Superior temporal gyrus (tissue), 1 donor: ENCODE measurements around the gene CTU2.
"Not testable (repeated sequence)": the region's sequence is repeated elsewhere in the genome, so short reads cannot be mapped to it uniquely, and the experiment has no call there.

Source experiments
- DNase-seq: peaks from one replicate; pipeline ENCODE4 v3.0.0-alpha.2; 2016; ENCODE audit errors: extremely low spot score

The CTU2 gene

DNA sequence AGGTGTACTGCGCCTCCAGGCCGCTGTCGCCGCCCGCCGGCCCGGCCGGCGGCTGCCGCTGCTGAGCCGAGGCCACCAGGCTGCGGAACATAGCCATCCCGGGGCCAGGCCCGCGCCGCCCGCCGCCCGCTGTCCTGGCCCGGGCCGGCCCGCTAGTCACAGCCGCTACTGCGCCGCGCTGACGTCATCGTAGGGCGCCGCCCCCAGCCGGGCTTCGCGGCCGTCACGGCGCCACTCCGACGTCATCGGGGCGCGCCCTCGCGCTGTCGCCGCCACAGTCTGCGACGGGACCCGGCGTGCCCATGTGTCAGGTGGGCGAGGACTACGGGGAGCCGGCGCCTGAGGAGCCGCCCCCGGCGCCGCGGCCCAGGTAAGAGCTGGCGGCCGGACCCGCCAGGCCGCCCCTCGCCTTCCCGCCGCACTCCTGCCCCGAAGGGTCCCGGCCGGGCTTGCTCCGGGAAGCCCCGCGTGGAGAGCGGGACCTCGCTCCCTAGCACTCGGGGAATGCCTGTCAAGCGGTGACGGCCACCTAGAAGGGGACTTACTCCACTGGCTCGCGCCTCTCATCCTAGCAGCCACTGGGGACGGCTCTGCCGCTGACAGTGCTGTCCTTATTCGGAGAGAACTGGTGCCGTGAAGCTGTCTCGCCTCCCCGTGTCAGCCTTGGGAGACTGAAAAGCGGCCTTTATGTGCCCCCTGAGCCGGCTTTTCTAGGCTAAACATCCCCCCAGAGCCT is at the start of gene CTU2, which contains the start of gene RNF166:
CTU2 (plus strand) TSS at position 275 of the 736 bp plus-strand sequence; CDS start at position 303, 28 bp downstream.
RNF166 (minus strand) TSS at position 180 of the 736 bp plus-strand sequence; CDS start at position 97, 83 bp downstream.
- peak; percentile 87 for DNase-seq

DNA sequence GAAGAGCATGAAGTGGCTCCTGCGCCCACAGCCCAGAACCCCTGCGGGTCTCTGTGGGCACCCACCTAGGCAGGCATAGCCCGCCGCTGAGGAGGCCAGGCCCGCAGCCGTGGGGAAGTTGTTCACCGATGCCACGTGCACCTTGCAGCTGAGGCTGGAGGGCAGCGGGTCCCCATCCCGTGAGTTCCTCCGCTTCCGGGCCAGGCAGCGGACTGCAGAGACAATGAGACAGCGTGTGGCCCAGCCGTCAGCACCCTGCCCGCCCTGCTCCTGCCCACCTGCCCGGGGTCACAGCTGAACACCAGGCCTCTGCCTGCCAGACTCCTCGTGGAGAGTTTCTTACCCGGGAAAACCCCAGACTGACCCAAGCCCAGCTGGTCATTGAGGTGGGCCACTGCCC is 48.9 kb upstream of the CTU2 start:
- no peak for DNase-seq

DNA sequence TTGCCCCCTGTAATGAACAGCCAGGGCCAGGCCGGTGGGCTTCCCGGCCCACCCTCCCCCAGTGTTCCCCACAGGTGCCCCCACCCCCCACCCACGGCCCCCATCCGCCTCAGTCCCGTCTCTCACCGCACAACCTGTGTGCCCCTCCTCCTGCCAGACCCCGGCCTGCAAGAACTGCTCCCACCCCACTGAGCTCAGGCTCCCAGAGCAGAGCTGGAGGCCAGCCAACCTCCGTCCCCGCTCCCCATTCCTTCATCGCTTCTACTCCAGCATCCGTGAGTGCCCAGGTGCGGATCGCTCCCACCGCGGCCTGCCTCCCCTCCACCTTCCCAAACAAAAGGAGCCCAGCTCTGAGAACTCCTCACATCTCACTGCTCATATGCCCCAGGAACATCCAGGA is 47.6 kb upstream of the CTU2 start:
- no peak for DNase-seq

DNA sequence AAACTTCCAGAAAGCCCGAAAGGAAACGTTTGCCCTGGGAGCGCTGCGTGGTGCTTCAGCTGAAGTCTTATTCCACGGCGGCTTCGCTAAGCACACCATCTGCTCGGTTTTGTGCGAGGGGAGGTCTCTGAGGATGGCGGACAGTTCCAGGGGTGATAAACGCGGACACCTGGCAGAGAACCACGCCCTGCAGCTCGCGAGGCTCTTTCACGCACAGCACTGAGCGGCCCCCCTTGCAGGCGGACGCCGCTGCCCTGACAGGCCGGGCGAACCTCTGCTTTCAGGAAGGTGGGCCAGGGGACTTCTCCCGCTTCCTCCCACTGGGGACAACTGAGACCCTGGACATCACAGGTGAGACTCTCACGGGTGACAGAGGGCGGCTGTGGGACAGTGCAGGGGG is 47.1 kb upstream of the CTU2 start:
- DNase-seq = no peak

DNA sequence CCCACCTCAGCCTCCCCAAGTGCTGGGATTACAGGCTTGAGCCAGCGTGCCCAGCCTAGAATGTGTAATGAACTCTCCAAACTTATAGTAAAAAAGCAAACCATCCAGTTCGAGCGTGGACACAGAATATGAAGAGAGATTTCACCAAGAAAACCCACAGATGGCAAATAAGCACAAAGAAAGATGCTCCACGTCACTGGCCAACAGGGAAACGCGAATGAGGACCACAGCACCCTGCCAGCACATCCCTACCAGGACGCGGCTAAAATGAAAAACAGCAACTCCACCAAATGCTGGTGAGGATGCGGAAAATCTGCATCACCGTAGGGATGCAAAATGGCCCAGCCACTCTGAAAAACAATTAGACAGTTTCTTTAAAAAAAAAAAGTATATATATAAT is 44.8 kb upstream of the CTU2 start:
- no peak for DNase-seq

DNA sequence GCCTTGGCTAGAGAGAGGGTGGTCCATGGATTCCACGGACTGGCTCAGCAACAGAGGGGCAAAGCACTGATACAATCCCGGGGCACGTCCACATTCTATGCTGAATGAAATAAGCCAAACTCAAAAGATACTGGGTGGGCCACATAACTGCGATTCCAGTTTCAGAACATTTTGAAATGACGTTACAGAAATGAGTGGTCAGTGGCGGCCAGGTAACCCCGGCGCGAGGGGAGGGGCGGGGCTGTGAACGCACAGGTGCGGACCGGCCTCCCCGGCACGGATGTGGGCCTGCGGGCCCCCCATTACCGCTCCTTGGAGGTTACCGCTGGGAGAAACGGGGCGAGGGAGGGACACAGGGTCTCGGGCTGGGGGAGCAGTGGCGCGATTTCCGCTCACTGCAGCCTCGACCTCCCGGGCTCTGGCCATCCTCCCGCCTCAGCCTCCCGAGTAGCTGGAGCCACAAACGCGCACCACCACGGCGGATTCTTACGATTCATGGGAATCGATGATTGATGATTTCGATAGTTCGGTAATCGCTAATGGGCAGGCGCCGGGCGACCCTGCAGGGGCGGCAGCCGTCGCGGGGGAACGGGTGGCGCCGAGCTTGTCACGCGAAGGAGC is 44.0 kb upstream of the CTU2 start:
- no peak for DNase-seq

DNA sequence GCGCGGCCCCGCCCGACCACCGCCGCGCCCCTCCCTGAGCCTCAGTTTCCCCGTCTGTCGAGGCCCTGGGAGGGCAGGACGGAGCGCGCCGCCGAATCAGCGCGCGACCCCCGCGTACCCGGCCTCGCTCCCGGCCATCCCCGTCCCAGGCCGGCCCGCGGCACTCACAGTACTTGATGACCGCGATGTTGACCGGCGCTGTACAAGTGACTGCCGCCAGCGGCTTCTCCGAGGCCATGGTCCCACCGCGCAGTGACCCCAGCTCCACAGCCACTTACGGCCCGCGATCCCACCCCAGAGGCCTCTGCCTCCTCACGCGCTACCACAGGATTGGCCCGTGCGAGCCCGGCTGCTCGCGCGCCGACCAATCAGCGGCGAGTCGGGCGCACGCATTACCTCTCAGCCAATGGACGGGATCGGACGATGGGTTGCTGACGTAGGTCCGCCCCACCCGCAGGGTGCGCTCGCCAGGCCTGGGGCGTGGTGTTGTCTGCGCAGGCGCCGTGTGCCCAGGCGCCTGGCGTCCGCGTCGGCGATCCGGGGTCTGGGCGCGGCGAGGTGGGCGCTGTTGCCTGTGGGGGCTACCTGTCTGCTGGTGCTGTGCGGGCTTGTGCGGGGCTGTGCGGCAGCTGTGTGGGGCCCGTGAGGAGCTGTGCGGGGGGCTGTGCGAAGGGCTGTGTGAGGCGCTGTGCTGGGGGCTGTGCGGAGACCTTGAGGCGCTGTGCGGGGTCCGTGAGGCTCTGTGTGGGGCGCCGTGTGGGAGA is 43.3 kb upstream of the CTU2 start, which contains the start of gene MVD:
MVD (minus strand) TSS at position 249 of the 764 bp plus-strand sequence; CDS start at position 238, 11 bp downstream.
- peak; percentile 98 for DNase-seq

DNA sequence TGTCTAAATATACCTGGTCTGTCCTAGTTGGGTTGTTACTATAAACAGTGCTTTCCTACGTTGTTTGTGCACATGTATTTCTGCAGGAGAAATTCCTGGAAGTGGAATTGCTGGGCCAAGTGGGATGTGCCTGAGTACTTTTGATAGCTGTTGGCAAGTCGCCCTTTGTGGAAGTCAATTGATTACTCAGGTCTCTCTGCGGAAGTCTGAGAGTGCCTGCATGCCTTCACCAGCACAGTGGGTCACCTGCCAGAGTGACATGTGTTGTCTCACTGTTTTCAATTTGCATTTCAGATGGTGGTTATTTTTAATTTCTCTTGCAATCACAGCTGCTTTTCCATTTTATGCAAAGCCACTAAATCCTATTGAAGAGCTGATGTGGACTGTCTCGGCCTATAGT is 41.2 kb upstream of the CTU2 start:
- DNase-seq = no peak

DNA sequence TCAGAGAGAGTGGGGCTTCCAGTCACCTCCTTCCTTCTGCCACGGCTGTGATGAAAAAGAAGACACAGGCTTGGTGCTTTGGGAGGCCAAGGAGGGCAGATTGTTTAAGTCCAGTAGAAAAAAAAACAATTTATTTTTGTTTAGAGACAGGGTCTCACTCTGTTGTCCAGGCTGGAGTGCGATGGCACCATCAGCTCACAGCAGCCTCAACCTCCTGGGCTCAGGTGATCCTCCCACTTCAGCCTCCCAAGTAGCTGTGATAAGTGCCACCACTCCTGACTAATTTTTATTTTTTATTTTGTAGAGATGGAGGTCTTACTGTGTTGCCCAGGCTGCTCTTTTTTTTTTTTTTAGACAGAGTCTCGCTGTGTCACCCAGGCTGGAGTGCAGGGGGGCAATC is 40.7 kb upstream of the CTU2 start:
- DNase-seq = no peak

DNA sequence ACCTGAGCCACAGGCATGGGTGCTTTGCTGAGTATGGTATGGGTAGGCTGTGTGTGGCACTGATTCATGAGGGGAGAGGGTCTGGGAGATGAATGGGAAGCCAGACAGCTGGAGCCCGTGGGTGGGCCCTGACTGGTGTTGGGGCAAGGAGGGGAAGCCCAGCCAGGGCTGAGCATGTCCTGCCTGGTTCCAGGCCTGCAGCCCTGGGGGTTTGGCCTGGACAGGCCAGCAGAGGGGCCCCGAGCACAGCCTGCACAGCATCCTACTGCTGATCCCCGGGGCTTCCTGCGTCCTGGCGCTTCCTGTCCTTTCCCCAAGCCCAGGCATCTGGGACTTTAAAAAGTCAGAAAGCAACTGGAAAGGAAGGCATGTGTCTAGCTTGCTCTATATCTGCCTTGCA is 38.8 kb upstream of the CTU2 start:
- DNase-seq = no peak

DNA sequence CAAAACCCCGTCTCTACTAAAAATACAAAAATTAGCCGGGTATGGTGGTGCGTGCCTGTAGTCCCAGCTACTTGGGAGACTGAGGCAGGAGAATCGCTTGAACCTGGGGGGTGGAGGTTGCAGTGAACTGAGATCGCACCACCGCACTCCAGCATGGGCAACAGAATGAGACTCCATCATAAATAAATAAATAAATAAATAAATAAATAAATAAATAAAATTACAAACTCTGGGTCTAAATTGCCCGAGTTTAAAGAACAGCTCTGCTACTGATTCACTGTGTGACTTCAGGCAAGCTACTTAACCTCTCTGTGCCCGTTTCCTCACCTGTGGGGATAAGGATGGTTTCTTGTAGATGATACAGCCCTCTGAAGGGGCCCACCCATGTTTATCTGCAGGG is 36.8 kb upstream of the CTU2 start:
- DNase-seq = not testable (repeated sequence)

DNA sequence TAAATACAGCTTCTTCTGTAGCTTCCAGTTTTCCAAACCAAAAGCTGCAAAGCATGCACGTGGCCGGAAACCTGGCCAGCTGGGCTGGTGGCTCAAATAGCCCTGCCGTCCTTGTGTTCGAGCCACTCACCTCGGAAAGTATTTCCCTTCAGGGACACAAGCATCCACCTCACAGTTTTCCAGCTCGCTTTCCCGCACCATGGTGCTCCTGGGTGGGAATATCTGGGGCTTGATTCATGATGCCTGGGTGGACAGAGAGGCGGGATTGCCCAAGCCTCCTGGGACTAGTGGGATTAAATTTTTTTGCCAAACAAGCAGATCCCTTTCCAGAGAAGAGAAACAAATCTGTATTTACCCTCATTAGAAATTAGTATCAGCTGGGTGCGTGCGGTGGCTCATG is 36.3 kb upstream of the CTU2 start:
- DNase-seq = no peak

DNA sequence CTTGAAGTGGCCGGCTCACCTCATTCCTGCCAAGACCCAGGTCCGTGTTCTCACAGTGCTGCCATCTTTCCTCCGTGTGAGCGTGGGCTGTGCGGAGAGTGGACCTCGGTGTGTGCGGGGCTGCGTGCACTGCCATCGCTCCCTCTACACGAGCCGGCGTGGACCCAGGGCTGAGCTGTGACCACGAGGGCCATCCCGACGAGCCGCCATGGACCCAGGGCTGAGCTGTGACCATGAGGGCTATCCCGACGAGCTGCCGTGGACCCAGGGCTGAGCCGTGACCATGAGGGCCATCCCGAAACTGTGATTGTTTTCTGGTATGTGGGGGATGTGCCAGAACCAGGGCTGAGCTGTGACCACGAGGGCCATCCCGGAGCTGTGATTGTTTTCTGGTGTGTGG is 34.5 kb upstream of the CTU2 start:
- DNase-seq = no peak

DNA sequence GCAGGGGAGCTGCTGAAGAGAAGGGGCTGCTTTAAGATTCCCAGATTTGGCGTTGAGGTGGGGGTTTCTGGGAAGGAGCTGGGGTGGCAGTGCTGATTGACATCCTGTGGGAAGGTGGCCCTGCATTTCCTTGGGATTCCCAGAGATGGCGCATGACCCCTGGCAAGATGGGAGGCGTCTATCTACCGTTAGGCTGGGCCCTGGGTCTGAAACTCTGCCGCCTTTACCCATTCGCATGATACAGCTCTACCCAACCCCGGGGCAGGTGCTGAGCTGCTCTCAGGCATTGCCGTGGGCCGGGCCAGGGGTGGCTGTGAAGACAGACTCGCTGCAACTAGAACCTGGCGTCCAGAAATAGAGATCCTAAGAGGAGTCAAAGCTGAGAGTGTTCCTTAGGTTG is 33.5 kb upstream of the CTU2 start:
- DNase-seq = no peak

DNA sequence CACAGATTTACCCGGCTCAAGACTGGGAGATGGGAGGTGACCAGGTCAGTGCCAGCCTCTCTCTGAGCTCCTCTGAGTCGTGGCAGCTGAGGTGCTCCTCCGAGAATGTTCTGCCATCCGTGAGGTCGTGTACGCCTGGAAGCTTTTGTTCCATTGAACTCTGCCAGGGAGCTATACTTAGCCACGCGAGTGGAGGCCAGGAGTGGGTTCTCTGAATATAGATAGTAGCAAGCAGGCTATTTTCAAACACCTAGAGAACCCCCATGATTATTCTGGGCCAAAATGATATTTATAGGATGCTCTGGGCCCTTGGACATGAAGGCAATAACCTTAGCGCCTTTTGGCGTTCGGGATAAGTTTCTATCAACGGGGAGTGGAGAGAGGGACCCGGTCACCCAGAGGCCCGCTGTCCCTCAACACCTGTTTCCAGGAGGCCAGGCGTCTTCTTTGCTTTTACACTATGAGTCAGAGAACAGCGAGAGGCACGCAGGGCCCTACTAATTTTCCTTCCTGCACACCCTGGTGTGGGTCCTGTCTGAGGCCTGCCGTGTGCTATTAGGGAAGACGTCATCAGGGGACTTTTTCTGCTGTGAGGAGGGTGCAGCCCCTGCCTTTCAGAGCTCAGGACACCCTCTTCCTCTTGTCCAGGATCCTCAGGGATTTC is 32.5 kb upstream of the CTU2 start:
- DNase-seq = no peak

DNA sequence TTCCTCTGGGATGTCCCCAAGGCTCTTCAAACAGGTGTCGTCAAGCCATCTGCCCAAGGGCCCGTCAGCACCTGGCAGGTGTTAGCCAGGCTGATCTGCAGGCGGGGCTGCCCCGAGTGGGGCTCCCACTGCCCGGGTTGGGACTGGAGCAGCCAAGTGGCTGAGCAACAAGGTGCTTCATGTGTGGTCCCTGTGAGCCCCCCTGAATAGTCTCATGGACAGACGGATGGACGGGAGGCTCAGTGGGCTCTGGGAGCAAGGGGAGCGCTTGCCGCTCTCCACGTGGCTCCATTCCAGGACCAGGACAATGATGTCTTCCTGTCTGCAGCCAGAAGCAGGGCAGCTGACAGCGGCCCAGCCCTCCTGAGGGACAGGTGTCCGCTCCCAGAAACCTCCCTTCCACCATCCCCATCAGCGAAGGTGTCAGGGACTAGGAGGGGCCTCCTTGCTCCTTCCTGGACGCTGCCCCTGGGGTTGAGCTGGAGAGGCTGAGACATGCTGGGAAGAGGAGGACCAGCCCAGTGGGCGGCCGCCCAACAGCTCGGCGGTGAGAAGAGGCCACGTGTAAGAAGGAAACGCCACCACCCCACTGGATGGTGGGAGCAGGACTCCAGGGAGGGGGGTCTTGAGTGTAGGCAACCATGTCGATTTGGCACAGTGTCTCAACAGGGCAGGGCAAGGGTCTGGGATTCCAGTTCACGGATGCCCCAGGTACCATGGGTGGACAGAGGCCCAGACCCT is 29.6 kb upstream of the CTU2 start:
- no peak for DNase-seq

DNA sequence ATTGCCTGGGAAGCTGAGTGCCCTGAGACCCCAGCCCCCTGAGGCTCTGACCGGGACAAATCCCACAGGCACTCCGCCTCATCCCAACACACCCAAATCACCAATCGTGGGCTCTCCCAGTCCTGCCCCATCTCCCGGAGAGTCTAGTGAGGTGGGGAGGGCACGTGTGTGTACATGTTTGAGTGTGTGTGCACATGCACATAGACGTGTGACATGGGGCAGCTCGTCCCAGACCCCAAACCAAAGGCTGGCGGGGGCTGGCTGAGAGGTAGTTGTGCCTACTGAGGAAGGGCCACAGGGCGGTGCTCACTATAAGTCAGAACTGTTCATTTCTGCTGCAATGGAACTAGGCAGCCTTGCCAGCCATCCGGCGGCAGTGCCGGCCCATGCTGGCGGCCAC is 28.6 kb upstream of the CTU2 start:
- no peak for DNase-seq

DNA sequence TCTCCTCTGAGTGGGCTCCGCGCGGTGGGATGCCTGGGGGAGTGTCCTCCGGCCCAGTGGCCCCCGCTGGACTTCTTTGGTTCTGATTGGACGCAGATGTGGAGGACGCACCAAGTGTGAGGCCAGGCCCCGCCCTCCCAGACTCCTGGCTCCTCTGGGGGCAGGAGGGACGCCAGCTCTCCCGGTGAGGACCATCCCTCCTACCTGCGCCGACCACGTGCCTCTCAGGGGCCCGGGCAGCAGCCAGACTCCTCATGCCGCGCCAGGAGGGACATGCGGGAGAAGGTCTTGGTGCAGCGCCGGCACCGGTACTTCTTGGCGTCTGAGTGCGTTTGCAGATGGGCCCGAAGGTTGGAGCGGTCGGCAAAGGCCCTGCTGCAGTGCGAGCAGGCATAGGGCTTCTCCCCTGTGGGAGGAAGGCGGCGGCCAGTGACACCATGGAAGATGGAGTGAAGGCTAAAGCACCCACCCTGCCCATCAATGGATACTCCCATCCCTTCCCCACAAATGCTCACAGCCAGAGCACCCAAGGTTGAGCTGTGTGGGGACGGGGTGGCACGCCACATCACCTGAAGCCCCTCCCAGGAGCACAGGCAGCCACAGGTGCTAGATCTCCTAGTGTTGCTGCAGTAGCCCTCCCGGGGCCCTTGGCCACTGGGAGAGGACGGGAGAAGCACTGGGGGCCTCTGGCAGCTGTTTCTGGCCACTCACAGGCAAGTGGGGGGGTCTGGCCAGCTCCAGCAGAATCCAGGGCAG is 27.9 kb upstream of the CTU2 start:
- DNase-seq = no peak

DNA sequence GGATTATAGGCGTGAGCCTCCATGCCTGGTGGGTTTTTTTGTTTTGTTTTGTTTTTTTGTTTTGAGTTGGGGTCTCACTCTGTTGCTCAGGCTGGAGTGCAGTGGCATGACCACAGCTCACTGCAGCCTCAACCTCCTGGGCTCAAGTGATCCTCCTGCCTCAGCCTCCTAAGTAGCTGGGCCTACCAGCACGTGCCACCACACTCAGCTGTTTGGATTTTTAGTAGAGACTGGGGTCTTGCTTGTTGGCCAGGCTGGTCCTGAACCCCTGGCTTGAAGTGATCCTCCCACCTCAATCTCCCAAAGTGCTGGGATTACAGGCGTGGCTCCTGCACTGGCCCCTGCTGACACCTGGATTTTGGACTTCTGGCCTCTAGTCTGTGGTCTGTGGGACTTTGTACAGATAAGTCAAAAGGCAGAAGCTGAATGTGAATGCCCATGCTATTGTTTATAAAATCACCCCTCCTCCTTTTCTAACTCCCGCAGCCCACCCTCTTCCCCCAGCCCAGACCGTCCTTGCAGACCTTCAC is 25.7 kb upstream of the CTU2 start:
- DNase-seq = no peak

DNA sequence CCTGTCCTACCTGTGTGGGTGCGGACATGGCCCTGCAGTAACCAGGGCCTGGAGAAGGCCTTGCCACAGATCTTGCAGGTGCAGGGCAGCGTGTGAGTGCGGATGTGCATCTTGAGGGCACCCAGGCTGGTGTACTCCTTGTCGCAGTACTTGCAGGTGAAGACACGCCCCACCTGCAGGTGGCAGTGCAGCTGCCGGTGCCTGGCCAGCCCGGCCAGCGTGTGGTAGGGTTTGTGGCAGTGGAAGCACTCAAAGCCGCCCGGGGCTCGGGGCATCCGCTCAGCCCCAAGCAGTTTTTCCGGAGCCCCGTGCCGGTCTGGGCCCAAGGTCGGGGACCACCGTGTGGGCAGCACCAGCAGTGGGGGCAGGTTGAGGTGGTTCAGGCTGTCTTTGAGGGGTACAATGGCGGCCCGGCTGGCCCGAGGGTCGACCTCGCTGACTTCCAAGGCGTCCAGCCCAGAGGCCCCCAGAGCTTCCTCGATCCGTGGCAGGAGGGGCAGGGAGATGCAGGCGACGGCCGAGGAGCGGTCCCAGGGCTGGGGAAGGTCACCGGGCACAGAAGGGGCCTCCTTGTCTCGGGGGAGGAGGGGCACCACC is 25.1 kb upstream of the CTU2 start:
- no peak for DNase-seq
